C4-2B (cell line): ENCODE measurements around the gene NSMCE1.
"Not testable (repeated sequence)": the region's sequence is repeated elsewhere in the genome, so short reads cannot be mapped to it uniquely, and the experiment has no call there.

Source experiments
- H3K27ac ChIP-seq: fragments of 450-650 bp; 2 replicates; pipeline ENCODE4 v1.5.1; 2017
- CTCF ChIP-seq: fragments of 450-650 bp; conservative IDR thresholded peaks from 2 replicates; pipeline ENCODE4 v1.5.1; 2017; ENCODE audit warnings: mild to moderate bottlenecking
- ZFX ChIP-seq: fragments of 450-650 bp; IDR thresholded peaks from 2 replicates; pipeline ENCODE4 v1.6.1; 2017

The NSMCE1 gene

GRCh38 chr16:27301236-27301861, 32.8 kb upstream of the NSMCE1 start:
- no peak for TF ChIP-seq CTCF
- no peak for TF ChIP-seq ZFX

GRCh38 chr16:27298132-27298531, 29.6 kb upstream of the NSMCE1 start:
- TF ChIP-seq CTCF: no peak
- TF ChIP-seq ZFX: no peak
- H3K27ac ChIP-seq: no peak overlapping the region

More at GRCh38 chr16:27301236-27301861, 32.8 kb upstream of the NSMCE1 start:
- H3K27ac ChIP-seq: no peak overlapping the region

- TF ChIP-seq ZFX (no peak), CTCF (no peak)
- no peak overlapping the region for H3K27ac ChIP-seq
Measured at GRCh38 chr16:27293343-27293742, 24.8 kb upstream of the NSMCE1 start.

- TF ChIP-seq ZFX (no peak), CTCF (no peak)
- no peak overlapping the region for H3K27ac ChIP-seq
Measured at GRCh38 chr16:27291722-27292240, 23.2 kb upstream of the NSMCE1 start.

- TF ChIP-seq ZFX (no peak), CTCF (no peak)
- no peak overlapping the region for H3K27ac ChIP-seq
Measured at GRCh38 chr16:27291106-27291505, 22.5 kb upstream of the NSMCE1 start.

GRCh38 chr16:27290562-27290961, 22.0 kb upstream of the NSMCE1 start:
- TF ChIP-seq ZFX: no peak
- TF ChIP-seq CTCF: no peak
- H3K27ac ChIP-seq: no peak overlapping the region

GRCh38 chr16:27289669-27290068, 21.1 kb upstream of the NSMCE1 start:
- no peak overlapping the region for H3K27ac ChIP-seq
- TF ChIP-seq CTCF (no peak), ZFX (no peak)

GRCh38 chr16:27288313-27288712, 19.7 kb upstream of the NSMCE1 start:
- not testable (repeated sequence) for H3K27ac ChIP-seq
